Effector memory CD8-positive, alpha-beta T cell (primary cell): ENCODE measurements around the gene HEATR3.

ENCODE experiments used
- ATAC-seq: fragments of 150-1000 bp; cut with Tn5 transposase; replicated peaks from 2 replicates; pipeline ENCODE4 v1.10.0; 2021; ENCODE audit warnings: mild to moderate bottlenecking, moderate library complexity
- DNase-seq, 3 experiments: peaks; one replicate each; pipeline ENCODE4 v3.0.0; 2021
- H3K27ac Mint-ChIP-seq, 2 donors: one replicate each; pipeline ENCODE4 v1.8.0; 2022; ENCODE audit warnings: mild to moderate bottlenecking in 2 of 2, mixed read lengths in 2 of 2, moderate library complexity in 2 of 2
- H3K27me3 Mint-ChIP-seq, 2 donors: one replicate each; pipeline ENCODE4 v1.8.0; 2022; ENCODE audit warnings: mixed read lengths in 2 of 2
- H3K36me3 Mint-ChIP-seq: one replicate; pipeline ENCODE4 v1.8.0; 2022; ENCODE audit warnings: mild to moderate bottlenecking, moderate library complexity, mixed read lengths; ENCODE audit not compliant: insufficient read depth
- H3K4me1 Mint-ChIP-seq, 2 donors: one replicate each; pipeline ENCODE4 v1.8.0; 2022; ENCODE audit warnings: low read depth in 2 of 2, mixed read lengths in 2 of 2
- H3K4me3 Mint-ChIP-seq, 2 donors: one replicate each; pipeline ENCODE4 v1.8.0; 2022; ENCODE audit warnings: mild to moderate bottlenecking in 2 of 2, mixed read lengths in 2 of 2, moderate library complexity in 2 of 2
- H3K9me3 Mint-ChIP-seq, 2 donors: one replicate each; pipeline ENCODE4 v1.8.0; 2022; ENCODE audit warnings: mixed read lengths in 2 of 2

HEATR3 gene

DNA sequence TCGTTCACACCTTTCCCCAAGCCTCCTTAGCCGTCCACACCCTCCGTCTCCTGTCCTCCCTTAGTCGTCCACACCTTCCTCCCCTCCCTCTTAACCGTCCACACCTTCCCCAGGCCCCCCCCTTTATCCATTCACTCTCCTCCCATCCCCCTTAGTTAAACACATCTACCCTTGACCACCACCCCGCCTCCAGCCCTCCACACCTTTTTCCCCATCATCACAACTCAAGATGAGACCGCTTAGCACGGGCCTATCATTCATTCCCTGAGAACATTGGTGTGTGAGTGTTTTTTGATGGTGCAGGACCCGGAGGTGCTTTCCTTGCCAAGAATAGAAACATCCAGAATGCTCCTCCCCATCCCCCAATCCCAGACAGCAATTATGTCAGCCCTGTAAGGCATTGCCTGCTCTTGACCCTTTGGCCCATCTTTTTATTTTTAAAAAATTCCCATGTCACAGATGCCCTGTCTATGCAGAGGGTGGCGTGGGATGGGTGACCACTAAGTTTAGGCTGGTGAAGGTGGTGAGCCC lies 88.7 kb downstream of the HEATR3 start:
- Mint-ChIP-seq H3K36me3 (peaks cover 45% of the 10 kb centered on the region), H3K4me3 (peak overlapping the region; percentile 91 to 93), H3K9me3 (no peaks in the 10 kb centered on the region), H3K27ac (peak overlapping the region; percentile 86 to 94), H3K4me1 (peaks cover 34 to 44% of the 10 kb centered on the region in 2 donors), H3K27me3 (no peaks in the 10 kb centered on the region)
- DNase-seq (no peak), ATAC-seq (no peak)

DNA sequence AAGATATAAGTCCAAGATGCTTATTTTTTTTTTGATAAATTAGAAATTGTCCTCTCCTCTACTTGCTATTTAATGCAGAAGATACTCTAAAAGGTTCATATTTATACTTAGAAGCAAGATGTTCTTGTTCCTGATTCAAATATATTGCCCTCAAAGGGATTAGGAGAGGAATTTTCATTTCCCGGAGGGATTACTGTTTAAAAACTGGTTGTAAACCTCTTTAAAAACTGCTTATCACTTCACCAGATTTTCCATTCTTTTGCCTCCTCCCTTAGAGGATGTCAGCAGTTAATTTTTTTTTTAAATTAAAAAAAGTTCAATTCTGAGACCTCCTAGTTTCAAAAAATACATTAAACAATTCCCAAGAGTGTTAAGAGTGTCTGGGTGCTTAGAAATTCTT lies 90.2 kb downstream of the HEATR3 start:
- peak overlapping the region in 1 of 2 donors; percentile 86 for H3K27ac Mint-ChIP-seq
- peaks cover 45 to 56% of the 10 kb centered on the region in 2 donors for H3K4me1 Mint-ChIP-seq

More for the DNA sequence above, 90.2 kb downstream of the HEATR3 start:
- Mint-ChIP-seq H3K9me3 (no peaks in the 10 kb centered on the region), H3K27me3 (no peaks in the 10 kb centered on the region), H3K4me3 (peak overlapping the region; percentile 91 to 93), H3K36me3 (peaks cover 57% of the 10 kb centered on the region)
- DNase-seq: no peak
- ATAC-seq: no peak
